Natural killer cell (primary cell): ENCODE data around the gene ARHGAP42. TPM values are rescaled to one million over a fixed set of nuclear protein-coding genes. Genes with fewer than 3 reads are reported as not detected.
A peak's percentile ranks its signal among the peaks of the same experiment; 100 is the strongest.

ENCODE experiments used
- ATAC-seq, 3 donors: fragments of 150-1000 bp in 2 of 3; fragments of 200-7000 bp in 1 of 3; cut with Tn5 transposase; 1 replicate in 1 of 3; 2 replicates in 2 of 3; pipeline ENCODE4 v1.10.0; 2021; ENCODE audit warnings: mild to moderate bottlenecking in 2 of 3, moderate library complexity in 2 of 3
- DNase-seq, 2 donors: peaks; one replicate each; pipeline versions ENCODE4 v3.0.0 to v3.0.0-alpha.2; 2013 to 2021; ENCODE audit warnings: mixed read lengths in 1 of 2
- H3K27ac ChIP-seq: one replicate; pipeline ENCODE4 v1.5.1; 2013; ENCODE audit warnings: mild to moderate bottlenecking, low read length
- H3K27me3 ChIP-seq: one replicate; pipeline ENCODE4 v1.6.1; 2013; ENCODE audit warnings: low read length; ENCODE audit not compliant: control insufficient read depth, insufficient read depth
- H3K36me3 ChIP-seq: one replicate; pipeline ENCODE4 v1.6.1; 2013; ENCODE audit warnings: low read length; ENCODE audit not compliant: control insufficient read depth, insufficient read depth
- H3K4me1 ChIP-seq: one replicate; pipeline ENCODE4 v1.6.1; 2013; ENCODE audit warnings: low read length; ENCODE audit not compliant: control insufficient read depth, insufficient read depth
- H3K4me3 ChIP-seq: one replicate; pipeline ENCODE4 v1.5.1; 2013; ENCODE audit warnings: low read length
- H3K9me3 ChIP-seq: one replicate; pipeline ENCODE4 v1.6.1; 2013; ENCODE audit warnings: low read length; ENCODE audit not compliant: control insufficient read depth, insufficient read depth
- H3K27ac Mint-ChIP-seq, 2 donors: one replicate each; pipeline ENCODE4 v1.8.0; 2022; ENCODE audit warnings: mild to moderate bottlenecking in 2 of 2, mixed read lengths in 2 of 2, moderate library complexity in 1 of 2
- H3K27me3 Mint-ChIP-seq, 2 donors: one replicate each; pipeline ENCODE4 v1.8.0; 2022; ENCODE audit warnings: low read depth in 2 of 2, mixed read lengths in 2 of 2
- H3K36me3 Mint-ChIP-seq: one replicate; pipeline ENCODE4 v1.8.0; 2022; ENCODE audit warnings: mixed read lengths
- H3K4me1 Mint-ChIP-seq, 2 donors: one replicate each; pipeline ENCODE4 v1.8.0; 2022; ENCODE audit warnings: mixed read lengths in 2 of 2
- H3K4me3 Mint-ChIP-seq: one replicate; pipeline ENCODE4 v1.8.0; 2022; ENCODE audit warnings: mild to moderate bottlenecking, moderate library complexity, mixed read lengths
- H3K9me3 Mint-ChIP-seq, 2 donors: one replicate each; pipeline ENCODE4 v1.8.0; 2022; ENCODE audit warnings: mixed read lengths in 2 of 2
- WGBS: methylation state at CpG from one replicate; pipeline ENCODE4 v1.1.7; 2013; ENCODE audit warnings: missing lambda C conversion rate; ENCODE audit not compliant: insufficient coverage; 5-methylcytosine and 5-hydroxymethylcytosine counted together
- intact Hi-C: fragments of 100-400 bp; cut with micrococcal nuclease; formaldehyde crosslinking; loops from one replicate; pipeline ENCODE4 v1.14.2; 2022
- total RNA-seq, 4 donors: library from RNA; stranded (reverse); fragments of 120-200 nt in 1 of 4; gene quantifications; one replicate each; pipeline versions ENCODE4 v1.2.3 to v1.2.4, GENCODE V29; 2013 to 2022
- TF ChIP-seq, protein P1 (sequence below): fragments of 200-600 bp; IDR thresholded peaks from one replicate; pipeline ENCODE4 v1.8.0; 2022; ENCODE audit warnings: antibody characterized with exemption

ARHGAP42 gene
- total RNA-seq, 3 donors from 2014 or later (not counting 1 experiment from before 2014, with no cell fraction given), result 6.0 to 7.6 (median 6.4) TPM

DNA sequence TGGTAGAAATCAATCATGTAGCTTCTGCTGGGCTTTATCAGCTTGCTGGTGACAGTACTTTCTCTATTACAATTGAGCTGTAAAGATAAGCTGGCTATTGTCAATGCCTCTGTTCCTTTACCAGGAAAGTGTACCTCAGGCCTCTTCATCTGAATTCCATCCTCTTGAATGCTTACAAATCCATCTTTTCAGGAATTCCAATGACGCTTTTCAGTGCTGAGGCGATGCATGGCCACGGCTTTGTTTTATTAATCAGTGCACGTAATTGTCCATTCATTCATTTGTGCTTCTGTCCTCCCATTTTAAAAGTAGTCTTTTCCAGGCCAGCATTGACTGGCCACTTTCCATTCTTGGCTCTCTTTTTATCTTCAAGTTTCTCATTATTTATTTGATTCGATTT, 240.5 kb downstream of the ARHGAP42 start:
- Mint-ChIP-seq H3K27me3 (no peaks in the 10 kb centered on the region), H3K4me1 (no peaks in the 10 kb centered on the region), H3K9me3 (no peaks in the 10 kb centered on the region), H3K36me3 (no peaks in the 10 kb centered on the region), H3K4me3 (no peak overlapping the region), H3K27ac (no peak overlapping the region)
- Histone ChIP-seq H3K27ac (no peak overlapping the region), H3K9me3 (no peaks in the 10 kb centered on the region), H3K27me3 (no peaks in the 10 kb centered on the region), H3K36me3 (no peaks in the 10 kb centered on the region), H3K4me1 (no peaks in the 10 kb centered on the region), H3K4me3 (no peak overlapping the region)
- DNase-seq (no peak), ATAC-seq (no peak)
- TF ChIP-seq, protein P1, sequence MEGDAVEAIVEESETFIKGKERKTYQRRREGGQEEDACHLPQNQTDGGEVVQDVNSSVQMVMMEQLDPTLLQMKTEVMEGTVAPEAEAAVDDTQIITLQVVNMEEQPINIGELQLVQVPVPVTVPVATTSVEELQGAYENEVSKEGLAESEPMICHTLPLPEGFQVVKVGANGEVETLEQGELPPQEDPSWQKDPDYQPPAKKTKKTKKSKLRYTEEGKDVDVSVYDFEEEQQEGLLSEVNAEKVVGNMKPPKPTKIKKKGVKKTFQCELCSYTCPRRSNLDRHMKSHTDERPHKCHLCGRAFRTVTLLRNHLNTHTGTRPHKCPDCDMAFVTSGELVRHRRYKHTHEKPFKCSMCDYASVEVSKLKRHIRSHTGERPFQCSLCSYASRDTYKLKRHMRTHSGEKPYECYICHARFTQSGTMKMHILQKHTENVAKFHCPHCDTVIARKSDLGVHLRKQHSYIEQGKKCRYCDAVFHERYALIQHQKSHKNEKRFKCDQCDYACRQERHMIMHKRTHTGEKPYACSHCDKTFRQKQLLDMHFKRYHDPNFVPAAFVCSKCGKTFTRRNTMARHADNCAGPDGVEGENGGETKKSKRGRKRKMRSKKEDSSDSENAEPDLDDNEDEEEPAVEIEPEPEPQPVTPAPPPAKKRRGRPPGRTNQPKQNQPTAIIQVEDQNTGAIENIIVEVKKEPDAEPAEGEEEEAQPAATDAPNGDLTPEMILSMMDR, result no peak
- 95% methylated on average over 4 of the region's 5 CpGs for WGBS
- intact Hi-C loops, result no loop called here

DNA sequence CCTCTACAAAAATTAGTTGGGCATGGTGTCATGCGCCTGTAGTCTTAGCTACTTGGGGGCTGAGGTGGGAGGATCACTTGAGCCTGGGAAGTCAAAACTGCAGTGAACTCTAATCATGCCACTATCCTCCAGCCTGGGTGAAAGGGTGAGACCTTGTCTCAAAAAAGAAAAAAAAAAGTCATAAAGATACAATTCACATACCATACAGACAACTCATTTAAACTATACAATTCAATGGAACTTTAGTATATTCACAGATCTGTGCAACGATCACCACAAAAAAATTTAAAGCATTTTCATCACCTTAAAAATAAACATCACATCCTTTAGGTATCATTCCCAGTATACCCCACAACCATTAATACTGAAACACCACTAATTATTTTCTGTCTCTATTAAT, 241.3 kb downstream of the ARHGAP42 start:
- Histone ChIP-seq H3K27me3 (no peaks in the 10 kb centered on the region), H3K36me3 (no peaks in the 10 kb centered on the region), H3K27ac (no peak overlapping the region), H3K4me3 (no peak overlapping the region), H3K9me3 (no peaks in the 10 kb centered on the region), H3K4me1 (no peaks in the 10 kb centered on the region)
- H3K27me3 Mint-ChIP-seq, result no peaks in the 10 kb centered on the region
- no peaks in the 10 kb centered on the region for H3K36me3 Mint-ChIP-seq
- ATAC-seq, result no peak
- intact Hi-C loops, result no loop called here
- 91% methylated on average over 2 of the region's 2 CpGs for WGBS
- TF ChIP-seq, protein P1, result no peak
- no peak overlapping the region for H3K4me3 Mint-ChIP-seq
- H3K27ac Mint-ChIP-seq, result no peak overlapping the region
- no peaks in the 10 kb centered on the region for H3K9me3 Mint-ChIP-seq
- DNase-seq, result no peak
- H3K4me1 Mint-ChIP-seq, result no peaks in the 10 kb centered on the region

DNA sequence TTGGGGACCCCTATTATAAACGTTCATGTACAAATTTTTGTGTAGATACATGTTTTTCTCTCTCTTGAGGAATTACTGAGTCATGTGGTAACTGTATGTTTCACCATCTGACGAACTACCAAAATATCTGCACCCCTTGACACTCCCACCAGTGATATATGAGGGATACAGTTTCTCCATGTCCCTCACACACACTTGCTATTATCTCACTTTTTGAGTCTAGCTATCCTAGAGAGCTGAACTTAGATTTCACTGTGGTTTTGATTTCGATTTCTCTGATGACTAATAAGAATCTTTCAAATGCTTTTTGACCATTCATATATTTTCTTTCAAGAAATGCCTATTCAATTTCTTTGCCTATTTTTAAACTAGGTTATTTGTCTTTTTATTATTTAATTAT, 242.3 kb downstream of the ARHGAP42 start:
- Mint-ChIP-seq H3K27ac (no peak overlapping the region), H3K36me3 (no peaks in the 10 kb centered on the region), H3K27me3 (no peaks in the 10 kb centered on the region), H3K4me3 (no peak overlapping the region), H3K4me1 (no peaks in the 10 kb centered on the region), H3K9me3 (no peaks in the 10 kb centered on the region)
- ATAC-seq (no peak), DNase-seq (no peak)
- no peaks in the 10 kb centered on the region for H3K36me3 ChIP-seq
- no peak overlapping the region for H3K27ac ChIP-seq
- WGBS, result no CpG with 5 or more reads among the region's 3 CpGs
- no peaks in the 10 kb centered on the region for H3K9me3 ChIP-seq
- no peak overlapping the region for H3K4me3 ChIP-seq
- no peaks in the 10 kb centered on the region for H3K27me3 ChIP-seq
- H3K4me1 ChIP-seq, result no peaks in the 10 kb centered on the region
- intact Hi-C loops, result no loop called here
- TF ChIP-seq, protein P1, result no peak

DNA sequence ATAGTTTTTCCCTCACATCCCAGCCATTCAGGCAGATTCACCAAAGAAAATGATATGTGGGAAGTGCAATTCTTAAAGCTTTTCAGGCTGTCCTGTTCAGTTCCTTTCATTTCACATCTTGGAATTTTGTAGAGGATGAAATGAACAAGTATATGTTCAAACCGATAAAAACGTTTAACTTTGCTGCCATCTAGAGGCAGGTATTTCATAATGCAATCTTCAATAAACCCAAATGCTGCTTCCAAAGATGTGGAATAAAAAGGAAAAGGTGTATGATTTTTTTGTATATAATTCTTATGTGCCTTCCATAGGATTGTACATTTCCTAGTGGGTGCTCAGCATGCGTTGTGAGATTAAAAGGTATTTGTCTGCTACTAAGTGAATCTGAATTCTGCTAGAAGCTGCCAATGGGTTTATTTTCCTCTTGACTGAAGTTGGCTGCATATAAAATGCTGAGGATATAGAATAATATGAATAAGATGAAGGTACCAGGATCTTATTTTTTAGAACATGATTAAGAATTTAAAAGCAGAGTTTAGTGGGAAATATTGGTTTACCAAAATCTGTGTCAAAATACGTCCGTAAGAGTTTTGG, 243.2 kb downstream of the ARHGAP42 start:
- Mint-ChIP-seq H3K4me3 (no peak overlapping the region), H3K36me3 (no peaks in the 10 kb centered on the region), H3K4me1 (no peaks in the 10 kb centered on the region), H3K27me3 (no peaks in the 10 kb centered on the region), H3K9me3 (no peaks in the 10 kb centered on the region), H3K27ac (no peak overlapping the region)
- Histone ChIP-seq H3K9me3 (no peaks in the 10 kb centered on the region), H3K36me3 (no peaks in the 10 kb centered on the region), H3K27me3 (no peaks in the 10 kb centered on the region), H3K4me3 (no peak overlapping the region), H3K27ac (no peak overlapping the region), H3K4me1 (no peaks in the 10 kb centered on the region)
- intact Hi-C loops, result loop anchor here (1.0 kb wide), 1 partner anchor 354 kb away; no protein-coding TSS in a partner anchor
- WGBS, result 49% methylated on average over 4 of the region's 5 CpGs
- TF ChIP-seq, protein P1, result peak; percentile 75
- peak in 1 of 3 donors; percentile 36 for ATAC-seq
- DNase-seq, result peak in 1 of 2 donors; percentile 25
